Neural cell (in vitro differentiated cells): ENCODE data around the gene ADGRG1. TPM values are rescaled to one million over a fixed set of nuclear protein-coding genes. Genes with fewer than 3 reads are reported as not detected.

ENCODE experiments used
- H2AFZ ChIP-seq: fragments of 200-600, 300-800 bp; sonication (generic), shearing (Covaris generic); 2 replicates; pipeline ENCODE4 v1.6.0; 2014; ENCODE audit warnings: low read depth, mild to moderate bottlenecking, antibody characterized with exemption, low read length, moderate library complexity
- H3F3A ChIP-seq: fragments of 200-600 bp; shearing (Covaris generic); 2 replicates; pipeline ENCODE4 v1.6.1; 2016; ENCODE audit warnings: mild to moderate bottlenecking, moderate library complexity, mixed read lengths, antibody characterized with exemption, low read length; ENCODE audit not compliant: insufficient read depth, poor library complexity, severe bottlenecking
- H3K27ac ChIP-seq: fragments of 200-600, 300-800 bp; sonication (generic), shearing (Covaris generic); 2 replicates; pipeline ENCODE4 v1.5.1; 2014; ENCODE audit warnings: mild to moderate bottlenecking, low read length, moderate library complexity
- H3K27me3 ChIP-seq: fragments of 300-800, 200-600 bp; sonication (generic), shearing (Covaris generic); 2 replicates; pipeline ENCODE4 v1.6.0; 2014; ENCODE audit warnings: mild to moderate bottlenecking, low read depth, low read length, moderate library complexity; ENCODE audit not compliant: insufficient read depth
- H3K36me3 ChIP-seq: fragments of 300-800, 200-600 bp; sonication (generic), shearing (Covaris generic); 2 replicates; pipeline ENCODE4 v1.5.1; 2014; ENCODE audit warnings: mild to moderate bottlenecking, antibody characterized with exemption, low read length, moderate library complexity; ENCODE audit not compliant: insufficient read depth
- H3K4me2 ChIP-seq: fragments of 300-800, 200-600 bp; sonication (generic), shearing (Covaris generic); 2 replicates; pipeline ENCODE4 v1.6.0; 2014; ENCODE audit warnings: mild to moderate bottlenecking, low read length
- H3K4me3 ChIP-seq: fragments of 300-800, 200-600 bp; sonication (generic), shearing (Covaris generic); 2 replicates; pipeline ENCODE4 v1.5.1; 2014; ENCODE audit warnings: mild to moderate bottlenecking, low read length, moderate library complexity
- H3K79me2 ChIP-seq: fragments of 200-600 bp; shearing (Covaris generic); replicated peaks from 2 replicates; pipeline ENCODE4 v1.6.0; 2014; ENCODE audit warnings: mild to moderate bottlenecking, low read length, moderate library complexity; ENCODE audit not compliant: insufficient read depth
- H3K9ac ChIP-seq: fragments of 300-800, 200-600 bp; sonication (generic), shearing (Covaris generic); 2 replicates; pipeline ENCODE4 v1.6.1; 2016; ENCODE audit warnings: mild to moderate bottlenecking, low read length, mixed read lengths
- H3K9me2 ChIP-seq: fragments of 200-600 bp; shearing (Covaris generic); 2 replicates; pipeline ENCODE4 v1.6.1; 2016; ENCODE audit warnings: mild to moderate bottlenecking, low read length, mixed read lengths; ENCODE audit not compliant: insufficient read depth
- H3K9me3 ChIP-seq: fragments of 200-600, 300-800 bp; sonication (generic), shearing (Covaris generic); 2 replicates; pipeline ENCODE4 v1.6.1; 2016; ENCODE audit warnings: mild to moderate bottlenecking, mixed run types, low read length, moderate library complexity, mixed read lengths
- H4K20me1 ChIP-seq: fragments of 200-600 bp; shearing (Covaris generic); 2 replicates; pipeline ENCODE4 v1.6.1; 2016; ENCODE audit warnings: mild to moderate bottlenecking, mixed run types; ENCODE audit not compliant: insufficient read depth
- CTCF ChIP-seq: fragments of 450-650 bp; IDR thresholded peaks from 2 replicates; pipeline ENCODE4 v1.5.1; 2014; ENCODE audit warnings: antibody characterized with exemption, mild to moderate bottlenecking, moderate library complexity; ENCODE audit not compliant: poor library complexity, severe bottlenecking
- EP300 ChIP-seq: fragments of 450-650 bp; conservative IDR thresholded peaks from 2 replicates; pipeline ENCODE4 v1.6.1; 2014; ENCODE audit warnings: antibody characterized with exemption, mild to moderate bottlenecking, moderate library complexity; ENCODE audit not compliant: poor library complexity, severe bottlenecking
- EZH2 ChIP-seq: fragments of 200-600, 300-800 bp; shearing (Covaris generic), sonication (generic); IDR thresholded peaks from 2 replicates; pipeline ENCODE4 v1.6.1; 2014; ENCODE audit warnings: antibody characterized with exemption, low read length, borderline replicate concordance, mild to moderate bottlenecking; ENCODE audit not compliant: insufficient read depth, poor library complexity, severe bottlenecking
- MXI1 ChIP-seq: fragments of 450-650 bp; conservative IDR thresholded peaks from 2 replicates; pipeline ENCODE4 v1.6.1; 2014; ENCODE audit warnings: antibody characterized with exemption, mild to moderate bottlenecking; ENCODE audit not compliant: poor library complexity, severe bottlenecking
- POLR2AphosphoS5 ChIP-seq: IDR thresholded peaks from 2 replicates; pipeline ENCODE4 v1.6.1; 2012
- RAD21 ChIP-seq: fragments of 450-650 bp; conservative IDR thresholded peaks from 2 replicates; pipeline ENCODE4 v1.6.1; 2014; ENCODE audit warnings: antibody characterized with exemption, mild to moderate bottlenecking, moderate library complexity
- SMC3 ChIP-seq: fragments of 450-650 bp; conservative IDR thresholded peaks from 2 replicates; pipeline ENCODE4 v1.6.1; 2014; ENCODE audit warnings: antibody characterized with exemption, mild to moderate bottlenecking, moderate library complexity; ENCODE audit not compliant: poor library complexity
- TAF1 ChIP-seq: IDR thresholded peaks from 2 replicates; pipeline ENCODE4 v1.6.1; 2012; ENCODE audit warnings: low read depth
- polyA plus RNA-seq: library from polyadenylated mRNA; depleted of rRNA; stranded (reverse); fragments of >200 nt; gene quantifications from 2 replicates; pipeline ENCODE4 v1.2.3, GENCODE V29; 2014
- TF ChIP-seq, protein P1 (sequence below): IDR thresholded peaks from 2 replicates; pipeline ENCODE4 v1.6.1; 2012; ENCODE audit warnings: borderline replicate concordance

ADGRG1 gene
- polyA plus RNA-seq, 1 donor from 2014 or later: 86.8 TPM

DNA sequence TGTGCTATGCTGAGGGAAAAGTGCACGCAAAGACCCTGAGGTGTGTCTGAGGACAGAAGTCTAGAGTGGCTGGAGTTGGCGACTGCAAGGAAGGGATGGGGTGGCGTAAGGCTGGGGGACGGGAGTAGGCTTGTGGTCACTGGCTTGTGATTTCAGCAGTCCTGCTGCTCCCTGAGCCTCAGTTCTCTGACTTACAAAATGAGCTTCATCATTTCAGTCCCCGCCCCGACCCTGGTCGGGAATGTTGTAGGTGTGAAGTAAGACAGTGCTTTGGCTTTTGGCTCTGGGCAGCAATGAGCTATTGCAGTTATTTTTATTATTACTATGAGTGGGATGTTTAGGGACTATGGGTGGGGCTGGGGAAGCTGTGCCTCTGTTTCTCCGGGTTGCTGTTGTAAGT lies 8.6 kb downstream of the ADGRG1 start:
- Histone ChIP-seq H3K9ac (peak overlapping the region; percentile 38), H4K20me1 (peaks cover under 1% of the 10 kb centered on the region)

DNA sequence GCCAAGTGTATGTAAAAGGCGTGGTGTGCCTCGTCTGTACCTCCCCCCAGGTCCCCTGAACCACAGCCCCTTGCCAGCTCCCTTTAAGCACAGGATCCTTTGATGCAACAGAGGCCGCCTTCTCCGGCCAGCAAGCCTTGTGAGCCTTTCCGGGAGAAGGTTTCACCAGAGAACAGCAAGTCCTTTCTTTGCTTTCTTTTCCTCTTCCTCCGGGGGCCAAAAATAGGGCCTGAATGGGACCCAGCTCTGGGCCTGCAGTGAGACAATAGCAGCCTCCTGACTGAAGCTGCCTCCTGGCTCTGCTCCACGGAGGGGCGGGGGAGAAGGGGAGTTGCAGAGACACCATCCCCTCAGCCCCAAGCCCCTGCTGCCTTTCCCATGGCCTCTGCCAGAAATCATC lies 9.0 kb downstream of the ADGRG1 start:
- Histone ChIP-seq H3K9me2 (no peaks in the 10 kb centered on the region), H3K36me3 (no peaks in the 10 kb centered on the region), H2AFZ (no peak overlapping the region), H4K20me1 (peaks cover 5% of the 10 kb centered on the region), H3K4me3 (no peak overlapping the region), H3K27me3 (no peaks in the 10 kb centered on the region), H3K9ac (peak overlapping the region; percentile 38), H3K4me2 (no peak overlapping the region), H3F3A (no peaks in the 10 kb centered on the region), H3K79me2 (peaks cover 42% of the 10 kb centered on the region), H3K27ac (no peak overlapping the region), H3K9me3 (no peaks in the 10 kb centered on the region)
- TF ChIP-seq EZH2 (no peak), RAD21 (no peak), MXI1 (no peak), POLR2AphosphoS5 (no peak), TAF1 (no peak), EP300 (no peak), SMC3 (no peak), CTCF (no peak)
- TF ChIP-seq, protein P1, sequence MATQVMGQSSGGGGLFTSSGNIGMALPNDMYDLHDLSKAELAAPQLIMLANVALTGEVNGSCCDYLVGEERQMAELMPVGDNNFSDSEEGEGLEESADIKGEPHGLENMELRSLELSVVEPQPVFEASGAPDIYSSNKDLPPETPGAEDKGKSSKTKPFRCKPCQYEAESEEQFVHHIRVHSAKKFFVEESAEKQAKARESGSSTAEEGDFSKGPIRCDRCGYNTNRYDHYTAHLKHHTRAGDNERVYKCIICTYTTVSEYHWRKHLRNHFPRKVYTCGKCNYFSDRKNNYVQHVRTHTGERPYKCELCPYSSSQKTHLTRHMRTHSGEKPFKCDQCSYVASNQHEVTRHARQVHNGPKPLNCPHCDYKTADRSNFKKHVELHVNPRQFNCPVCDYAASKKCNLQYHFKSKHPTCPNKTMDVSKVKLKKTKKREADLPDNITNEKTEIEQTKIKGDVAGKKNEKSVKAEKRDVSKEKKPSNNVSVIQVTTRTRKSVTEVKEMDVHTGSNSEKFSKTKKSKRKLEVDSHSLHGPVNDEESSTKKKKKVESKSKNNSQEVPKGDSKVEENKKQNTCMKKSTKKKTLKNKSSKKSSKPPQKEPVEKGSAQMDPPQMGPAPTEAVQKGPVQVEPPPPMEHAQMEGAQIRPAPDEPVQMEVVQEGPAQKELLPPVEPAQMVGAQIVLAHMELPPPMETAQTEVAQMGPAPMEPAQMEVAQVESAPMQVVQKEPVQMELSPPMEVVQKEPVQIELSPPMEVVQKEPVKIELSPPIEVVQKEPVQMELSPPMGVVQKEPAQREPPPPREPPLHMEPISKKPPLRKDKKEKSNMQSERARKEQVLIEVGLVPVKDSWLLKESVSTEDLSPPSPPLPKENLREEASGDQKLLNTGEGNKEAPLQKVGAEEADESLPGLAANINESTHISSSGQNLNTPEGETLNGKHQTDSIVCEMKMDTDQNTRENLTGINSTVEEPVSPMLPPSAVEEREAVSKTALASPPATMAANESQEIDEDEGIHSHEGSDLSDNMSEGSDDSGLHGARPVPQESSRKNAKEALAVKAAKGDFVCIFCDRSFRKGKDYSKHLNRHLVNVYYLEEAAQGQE: no peak

More for the DNA sequence above, 8.6 kb downstream of the ADGRG1 start:
- no peak overlapping the region for H3K4me3 ChIP-seq
- H3K9me2 ChIP-seq: no peaks in the 10 kb centered on the region
- no peaks in the 10 kb centered on the region for H3K36me3 ChIP-seq
- no peaks in the 10 kb centered on the region for H3F3A ChIP-seq
- TF ChIP-seq, protein P1: no peak
- TF ChIP-seq CTCF: no peak
- no peak for TF ChIP-seq EZH2
- TF ChIP-seq MXI1: no peak
- TF ChIP-seq SMC3: no peak
- TF ChIP-seq TAF1: no peak
- no peak for TF ChIP-seq RAD21
- TF ChIP-seq POLR2AphosphoS5: no peak
- no peak for TF ChIP-seq EP300
- H3K9me3 ChIP-seq: no peaks in the 10 kb centered on the region
- H3K79me2 ChIP-seq: peaks cover 38% of the 10 kb centered on the region
- H3K4me2 ChIP-seq: no peak overlapping the region
- H3K27ac ChIP-seq: no peak overlapping the region
- no peaks in the 10 kb centered on the region for H3K27me3 ChIP-seq
- H2AFZ ChIP-seq: no peak overlapping the region
